IMR-90 (cell line): Measurements from ENCODE around the gene CNNM2.

Experiments
- BHLHE40 ChIP-seq: fragments of 150-350 bp; IDR thresholded peaks from 2 replicates; pipeline ENCODE4 v1.6.1; 2016; ENCODE audit warnings: mild to moderate bottlenecking, low read depth, low read length
- CTCF ChIP-seq: conservative IDR thresholded peaks from 2 replicates; pipeline ENCODE4 v1.5.1; 2012; ENCODE audit warnings: mild to moderate bottlenecking, low read depth, low read length, improper control_type of control experiment
- POLR2A ChIP-seq: IDR thresholded peaks from 2 replicates; pipeline ENCODE4 v1.6.1; 2012; ENCODE audit warnings: mild to moderate bottlenecking, low read depth, low read length
- RFX5 ChIP-seq: IDR thresholded peaks from 2 replicates; pipeline ENCODE4 v1.8.0; 2012; ENCODE audit warnings: low read depth, mild to moderate bottlenecking, low read length, moderate library complexity
- SMC3 ChIP-seq: fragments of 150-350 bp; IDR thresholded peaks from 2 replicates; pipeline ENCODE4 v1.6.1; 2016; ENCODE audit warnings: low read depth, mild to moderate bottlenecking, antibody characterized with exemption, low read length, moderate library complexity

DNA sequence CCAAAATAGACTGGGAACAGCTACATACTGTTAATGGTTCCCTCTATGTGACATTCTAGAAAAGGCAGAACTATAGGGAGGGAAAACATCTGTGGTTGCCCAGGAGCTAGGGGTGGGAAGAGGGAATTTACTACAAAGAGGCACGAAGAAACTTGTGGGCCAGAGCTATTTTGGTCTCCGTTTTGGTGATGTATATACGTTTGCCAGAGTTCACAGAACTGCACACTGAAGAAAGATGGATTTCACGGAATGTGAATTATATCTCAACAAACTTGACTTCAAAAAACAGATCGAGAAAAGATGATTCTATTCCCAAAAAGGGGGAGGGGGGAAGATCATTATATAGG, 49.2 kb upstream of the CNNM2 start:
- no peak for TF ChIP-seq CTCF
- no peak for TF ChIP-seq BHLHE40
- no peak for TF ChIP-seq POLR2A
- TF ChIP-seq SMC3 = no peak
- TF ChIP-seq RFX5 = no peak
